IMR-90 (cell line): ENCODE measurements around the gene RAD51B. TPM values are rescaled to one million over a fixed set of nuclear protein-coding genes. Genes with fewer than 3 reads are reported as not detected.
A peak's percentile ranks its signal among the peaks of the same experiment; 100 is the strongest.

Experiments used
- ATAC-seq: fragments of 200-7000 bp; cut with Tn5 transposase; 2 replicates; pipeline ENCODE4 v1.9.1; 2020; ENCODE audit warnings: low read depth, mild to moderate bottlenecking, moderate library complexity
- BruUV-seq: library from RNA; stranded (reverse); fragments of 400-500 nt; replicated peaks from 2 replicates; lab custom pipeline; 2021; lab: Mats Ljungman, UMichigan
- CTCF ChIA-PET: fragments of 300-600 bp; formaldehyde crosslinking; extraction: SDS; loops from one replicate; lab custom pipeline; 2021; ENCODE audit warnings: antibody characterized with exemption; lab: Yijun Ruan, JAX
- POLR2A ChIA-PET: fragments of 300-600 bp; sonication (Branson Sonifier 250); formaldehyde crosslinking; loops from one replicate; lab custom pipeline; 2022; ENCODE audit warnings: antibody characterized with exemption; ENCODE audit not compliant: unreplicated experiment; lab: Charles Lee
- DNase-seq: peaks from one replicate; pipeline ENCODE4 v3.0.0; 2013
- H2AFZ ChIP-seq: replicated peaks from 2 replicates; pipeline ENCODE3; 2013; ENCODE audit warnings: low read length, mild to moderate bottlenecking; ENCODE audit not compliant: poor library complexity
- H2AK5ac ChIP-seq: 2 replicates; pipeline ENCODE4 v1.6.1; 2013; ENCODE audit warnings: low read depth, low read length, inconsistent platforms
- H2AK9ac ChIP-seq: replicated peaks from 2 replicates; pipeline ENCODE3; 2013; ENCODE audit warnings: mild to moderate bottlenecking, low read depth, low read length, moderate library complexity; ENCODE audit not compliant: poor library complexity
- H2BK120ac ChIP-seq: 2 replicates; pipeline ENCODE4 v1.6.1; 2013; ENCODE audit warnings: low read depth, low read length, inconsistent platforms
- H2BK15ac ChIP-seq: 3 replicates; pipeline ENCODE4 v1.6.1; 2013; ENCODE audit warnings: low read depth, low read length, inconsistent platforms
- H2BK20ac ChIP-seq: 2 replicates; pipeline ENCODE4 v1.6.1; 2013; ENCODE audit warnings: low read depth, mild to moderate bottlenecking, inconsistent platforms, low read length, moderate library complexity
- H2BK5ac ChIP-seq: 2 replicates; pipeline ENCODE4 v1.6.1; 2013; ENCODE audit warnings: mild to moderate bottlenecking, low read depth, low read length, inconsistent platforms; ENCODE audit not compliant: poor library complexity, severe bottlenecking
- H3K14ac ChIP-seq: replicated peaks from 2 replicates; pipeline ENCODE4 v1.6.1; 2013; ENCODE audit warnings: low read depth, low read length, inconsistent platforms
- H3K18ac ChIP-seq: 2 replicates; pipeline ENCODE4 v1.6.1; 2013; ENCODE audit warnings: low read depth, low read length, control low read depth
- H3K23ac ChIP-seq: 2 replicates; pipeline ENCODE4 v1.6.1; 2013; ENCODE audit warnings: low read depth, low read length, inconsistent platforms
- H3K27ac ChIP-seq: 2 replicates; pipeline ENCODE4 v1.5.1; 2013; ENCODE audit warnings: mild to moderate bottlenecking, control low read depth, low read length; ENCODE audit not compliant: insufficient read depth
- H3K27me3 ChIP-seq: 2 replicates; pipeline ENCODE4 v1.6.1; 2013; ENCODE audit warnings: low read length; ENCODE audit not compliant: control insufficient read depth, insufficient read depth
- H3K36me3 ChIP-seq: 2 replicates; pipeline ENCODE4 v1.6.1; 2013; ENCODE audit warnings: low read length, mixed read lengths; ENCODE audit not compliant: control insufficient read depth, insufficient read depth
- H3K4ac ChIP-seq: 2 replicates; pipeline ENCODE4 v1.6.1; 2013; ENCODE audit warnings: low read depth, low read length, inconsistent platforms
- H3K4me1 ChIP-seq: 2 replicates; pipeline ENCODE4 v1.6.1; 2013; ENCODE audit warnings: low read length, mixed read lengths; ENCODE audit not compliant: control insufficient read depth, insufficient read depth
- H3K4me2 ChIP-seq: 2 replicates; pipeline ENCODE4 v1.6.1; 2013; ENCODE audit warnings: low read depth, mild to moderate bottlenecking, control low read depth, low read length, moderate library complexity
- H3K4me3 ChIP-seq: 2 replicates; pipeline ENCODE4 v1.5.1; 2013; ENCODE audit warnings: low read depth, mild to moderate bottlenecking, control low read depth, low read length, moderate library complexity; ENCODE audit not compliant: insufficient read depth
- H3K56ac ChIP-seq: 2 replicates; pipeline ENCODE4 v1.6.1; 2013; ENCODE audit warnings: low read length, inconsistent platforms; ENCODE audit not compliant: insufficient read depth; ENCODE audit errors: extremely low read depth
- H3K79me1 ChIP-seq, 2 experiments: 2 replicates each; pipeline ENCODE4 v1.6.1; 2013; ENCODE audit warnings: low read length in 2 of 2, inconsistent platforms in 1 of 2, low read depth in 1 of 2
- H3K9ac ChIP-seq: 2 replicates; pipeline ENCODE4 v1.6.1; 2013; ENCODE audit warnings: low read depth, low read length, control low read depth
- H3K9me1 ChIP-seq: 2 replicates; pipeline ENCODE4 v1.6.1; 2013; ENCODE audit warnings: low read length, inconsistent platforms; ENCODE audit not compliant: insufficient read depth
- H3K9me3 ChIP-seq: 2 replicates; pipeline ENCODE4 v1.6.1; 2013; ENCODE audit warnings: low read length; ENCODE audit not compliant: control insufficient read depth, insufficient read depth
- H4K20me1 ChIP-seq: 2 replicates; pipeline ENCODE4 v1.6.1; 2013; ENCODE audit warnings: low read length, inconsistent platforms; ENCODE audit not compliant: insufficient read depth
- H4K5ac ChIP-seq: 2 replicates; pipeline ENCODE4 v1.6.1; 2013; ENCODE audit warnings: mild to moderate bottlenecking, low read depth, low read length, control low read depth
- H4K8ac ChIP-seq, 2 experiments: 2 replicates each; pipeline ENCODE4 v1.6.1; 2013; ENCODE audit warnings: low read depth in 2 of 2, low read length in 2 of 2, control low read depth in 1 of 2, inconsistent platforms in 1 of 2
- H4K91ac ChIP-seq: 2 replicates; pipeline ENCODE4 v1.6.1; 2013; ENCODE audit warnings: low read depth, low read length, inconsistent platforms; ENCODE audit not compliant: insufficient read depth
- BHLHE40 ChIP-seq: fragments of 150-350 bp; IDR thresholded peaks from 2 replicates; pipeline ENCODE4 v1.6.1; 2016; ENCODE audit warnings: mild to moderate bottlenecking, low read depth, low read length
- CEBPB ChIP-seq: IDR thresholded peaks from 2 replicates; pipeline ENCODE4 v1.6.1; 2012; ENCODE audit warnings: low read depth, low read length, improper control_type of control experiment
- CHD1 ChIP-seq: IDR thresholded peaks from 2 replicates; pipeline ENCODE4 v1.6.1; 2012; ENCODE audit warnings: low read depth, low read length, improper control_type of control experiment
- CTCF ChIP-seq: conservative IDR thresholded peaks from 2 replicates; pipeline ENCODE4 v1.5.1; 2012; ENCODE audit warnings: mild to moderate bottlenecking, low read depth, low read length, improper control_type of control experiment
- ELK1 ChIP-seq: fragments of 150-350 bp; IDR thresholded peaks from 2 replicates; pipeline ENCODE4 v1.6.1; 2016; ENCODE audit warnings: low read depth, mild to moderate bottlenecking, low read length, moderate library complexity, borderline replicate concordance
- FOS ChIP-seq: fragments of 150-350 bp; IDR thresholded peaks from 2 replicates; pipeline ENCODE4 v1.6.1; 2016; ENCODE audit warnings: low read depth, low read length
- MAFK ChIP-seq: IDR thresholded peaks from 2 replicates; pipeline ENCODE4 v1.6.1; 2012; ENCODE audit warnings: low read depth, low read length, improper control_type of control experiment
- MAZ ChIP-seq: IDR thresholded peaks from 2 replicates; pipeline ENCODE4 v1.6.1; 2012; ENCODE audit warnings: low read depth, mild to moderate bottlenecking, low read length, improper control_type of control experiment, moderate library complexity, borderline replicate concordance
- MXI1 ChIP-seq: IDR thresholded peaks from 2 replicates; pipeline ENCODE4 v1.6.1; 2012; ENCODE audit warnings: low read depth, mild to moderate bottlenecking, low read length, moderate library complexity, borderline replicate concordance
- NFE2L2 ChIP-seq: fragments of 150-350 bp; IDR thresholded peaks from 2 replicates; pipeline ENCODE4 v1.6.1; 2016; ENCODE audit warnings: low read depth, mild to moderate bottlenecking, low read length
- POLR2A ChIP-seq: IDR thresholded peaks from 2 replicates; pipeline ENCODE4 v1.6.1; 2012; ENCODE audit warnings: mild to moderate bottlenecking, low read depth, low read length
- RAD21 ChIP-seq: IDR thresholded peaks from 2 replicates; pipeline ENCODE4 v1.6.1; 2012; ENCODE audit warnings: low read length, improper control_type of control experiment
- RCOR1 ChIP-seq: IDR thresholded peaks from 2 replicates; pipeline ENCODE4 v1.6.1; 2012; ENCODE audit warnings: mild to moderate bottlenecking, low read length, improper control_type of control experiment; ENCODE audit not compliant: insufficient replicate concordance
- RFX5 ChIP-seq: IDR thresholded peaks from 2 replicates; pipeline ENCODE4 v1.8.0; 2012; ENCODE audit warnings: low read depth, mild to moderate bottlenecking, low read length, moderate library complexity
- SMC3 ChIP-seq: fragments of 150-350 bp; IDR thresholded peaks from 2 replicates; pipeline ENCODE4 v1.6.1; 2016; ENCODE audit warnings: low read depth, mild to moderate bottlenecking, antibody characterized with exemption, low read length, moderate library complexity
- USF2 ChIP-seq: fragments of 150-350 bp; IDR thresholded peaks from 2 replicates; pipeline ENCODE4 v1.6.1; 2017; ENCODE audit warnings: mild to moderate bottlenecking, antibody characterized with exemption, low read length, low read depth
- WGBS, 2 experiments: methylation state at CpG; one replicate each; pipeline versions ENCODE4 v1.1.5 to v1.1.7; 2013; ENCODE audit warnings: missing lambda C conversion rate in 2 of 2; ENCODE audit not compliant: insufficient read length in 1 of 2; ENCODE audit errors: extremely low coverage in 2 of 2; 5-methylcytosine and 5-hydroxymethylcytosine counted together
- dilution Hi-C: fragments of 300-500 bp; cut with HindIII; formaldehyde crosslinking; loops from one replicate; pipeline ENCODE4 v1.14.3; 2018; ENCODE audit warnings: low sequenced_read_pairs; ENCODE audit not compliant: unreplicated experiment
- in situ Hi-C: fragments of 300-500 bp; cut with MboI; formaldehyde crosslinking; loops from 3 replicates; pipeline ENCODE4 v1.14.3; 2019; ENCODE audit warnings: low sequenced_read_pairs, inconsistent platforms, mixed read lengths
- intact Hi-C: fragments of 100-400 bp; cut with micrococcal nuclease; formaldehyde crosslinking; loops from 2 replicates; pipeline ENCODE4 v1.10.0; 2022
- polyA plus RNA-seq, 3 experiments: library from polyadenylated mRNA; depleted of rRNA; stranded (reverse); fragments of >200 nt; gene quantifications; 2 replicates each; pipeline ENCODE4 v1.2.3, GENCODE V29; 2012; ENCODE audit warnings: low replicate concordance in 1 of 3
- total RNA-seq: library from RNA; depleted of rRNA; stranded (reverse); fragments of >200 nt; gene quantifications from 2 replicates; pipeline ENCODE4 v1.2.3, GENCODE V29; 2012

RAD51B gene
- total and polyA plus RNA-seq, 2 of the 4 experiments (the other 2 are of a cell fraction), result 5.1 to 18.8 TPM

- POLR2A ChIA-PET, result no interaction called here
- no CpG with 5 or more reads among the region's 3 CpGs for WGBS, 2 experiments
- Histone ChIP-seq H2BK20ac (peak overlapping the region; percentile 61; the same call in 1 of the 2 replicates), H3K36me3 (no peaks in the 10 kb centered on the region), H3K4me2 (no peak overlapping the region), H2BK5ac (peak overlapping the region; percentile 43), H4K20me1 (no peaks in the 10 kb centered on the region), H3K79me1 (no peaks in the 10 kb centered on the region), H3K9me3 (peaks cover 11% of the 10 kb centered on the region), H2AK9ac (no peak overlapping the region), H3K9me1 (no peaks in the 10 kb centered on the region), H4K5ac (peak overlapping the region; percentile 82; the same call in 1 of the 2 replicates), H4K8ac (peak overlapping the region in 1 of 2 experiments; percentile 11; a peak in 1 of 4 replicates), H3K4me3 (no peak overlapping the region), H4K91ac (no peak overlapping the region; the same call in 1 of the 2 replicates), H3K14ac (no peak overlapping the region), H2AK5ac (no peak overlapping the region), H3K4ac (peak overlapping the region; percentile 80; the same call in 1 of the 2 replicates), H2BK120ac (peak overlapping the region; percentile 44; the same call in 1 of the 2 replicates), H2AFZ (no peak overlapping the region), H3K27ac (no peak overlapping the region), H2BK15ac (peak overlapping the region; percentile 43; the same call in 1 of the 3 replicates), H3K23ac (no peak overlapping the region), H3K27me3 (no peaks in the 10 kb centered on the region), H3K56ac (no peak overlapping the region; the same call in 1 of the 2 replicates), H3K18ac (peak overlapping the region; percentile 94), H3K9ac (no peak overlapping the region), H3K4me1 (peaks cover 2% of the 10 kb centered on the region; the same call in 1 of the 2 replicates)
- dilution Hi-C loops (no loop called here), intact Hi-C loops (loop anchor here (10.0 kb wide), 1 partner anchor 91 kb away; no protein-coding TSS in a partner anchor), in situ Hi-C loops (no loop called here)
- DNase-seq, result no peak
- no TSS peak for BruUV-seq
- CTCF ChIA-PET, result no interaction called here
- TF ChIP-seq BHLHE40, result no peak
- no peak for TF ChIP-seq POLR2A
- no peak for TF ChIP-seq SMC3
- no peak for TF ChIP-seq ELK1
- TF ChIP-seq MAFK, result no peak
- no peak for TF ChIP-seq CEBPB
- TF ChIP-seq CHD1, result no peak
- TF ChIP-seq CTCF, result no peak
- TF ChIP-seq MXI1, result no peak
- TF ChIP-seq RCOR1, result no peak
- no peak for TF ChIP-seq MAZ
- no peak for TF ChIP-seq NFE2L2
- no peak for TF ChIP-seq USF2
- TF ChIP-seq FOS, result no peak
- TF ChIP-seq RFX5, result no peak
- no peak for TF ChIP-seq RAD21
- ATAC-seq, result no peak; the same call in 1 of the 2 replicates
Measured at GRCh38 chr14:68103853-68104252, 284.3 kb downstream of the RAD51B start.
